PC-3 (cell line): ENCODE data around the gene LEKR1. TPM values are rescaled to one million over a fixed set of nuclear protein-coding genes. Genes with fewer than 3 reads are reported as not detected.

Experiments used
- ATAC-seq: fragments of 200-7000 bp; cut with Tn5 transposase; 2 replicates; pipeline ENCODE4 v1.9.1; 2020; ENCODE audit warnings: mild to moderate bottlenecking, moderate library complexity
- BruUV-seq: library from RNA; stranded (reverse); fragments of 400-500 nt; replicated peaks from 2 replicates; lab custom pipeline; 2021; lab: Mats Ljungman, UMichigan
- CTCF ChIA-PET: fragments of 300-600 bp; sonication (Branson Sonifier 250); formaldehyde crosslinking; loops from one replicate; lab custom pipeline; 2022; ENCODE audit warnings: antibody characterized with exemption; lab: Charles Lee
- POLR2A ChIA-PET: fragments of 300-600 bp; sonication (Branson Sonifier 250); formaldehyde crosslinking; loops from one replicate; lab custom pipeline; 2022; ENCODE audit warnings: antibody characterized with exemption; ENCODE audit not compliant: unreplicated experiment; lab: Charles Lee
- DNase-seq: peaks from one replicate; pipeline ENCODE4 v3.0.0-alpha.2; 2015
- H2AFZ ChIP-seq: fragments of 300-600 bp; sonication (generic); 2 replicates; pipeline ENCODE4 v1.6.0; 2016; ENCODE audit warnings: antibody characterized with exemption, low read length
- H3F3A ChIP-seq: fragments of 300-600 bp; sonication (generic); one replicate; pipeline ENCODE4 v1.6.0; 2017; ENCODE audit warnings: antibody characterized with exemption, low read length, control low read depth, mild to moderate bottlenecking; ENCODE audit not compliant: unreplicated experiment
- H3K27ac ChIP-seq: fragments of 300-600 bp; sonication (generic); 2 replicates; pipeline ENCODE4 v1.5.1; 2016; ENCODE audit warnings: mild to moderate bottlenecking, low read length
- H3K27me3 ChIP-seq: fragments of 300-600 bp; sonication (generic); 2 replicates; pipeline ENCODE4 v1.6.1; 2016; ENCODE audit warnings: low read length, mixed read lengths
- H3K36me3 ChIP-seq: fragments of 300-600 bp; sonication (generic); 2 replicates; pipeline ENCODE4 v1.6.1; 2016; ENCODE audit warnings: low read depth, mixed run types, low read length, mixed read lengths
- H3K4me1 ChIP-seq: fragments of 300-600 bp; sonication (generic); 2 replicates; pipeline ENCODE4 v1.5.1; 2016; ENCODE audit warnings: low read length; ENCODE audit not compliant: insufficient read depth
- H3K4me2 ChIP-seq: fragments of 300-600 bp; sonication (generic); 2 replicates; pipeline ENCODE4 v1.6.0; 2016; ENCODE audit warnings: low read length
- H3K4me3 ChIP-seq: fragments of 300-600 bp; sonication (generic); 2 replicates; pipeline ENCODE4 v1.5.1; 2016; ENCODE audit warnings: mild to moderate bottlenecking, low read length, mixed read lengths
- H3K79me2 ChIP-seq: fragments of 300-600 bp; sonication (generic); 2 replicates; pipeline ENCODE4 v1.6.1; 2017; ENCODE audit warnings: low read length, mixed read lengths
- H3K9ac ChIP-seq: fragments of 300-600 bp; sonication (generic); 2 replicates; pipeline ENCODE4 v1.6.0; 2016; ENCODE audit warnings: mild to moderate bottlenecking, low read length
- H3K9me2 ChIP-seq: fragments of 300-600 bp; sonication (generic); replicated peaks from 2 replicates; pipeline ENCODE4 v1.6.1; 2016; ENCODE audit warnings: mixed run types, low read length, mixed read lengths
- H3K9me3 ChIP-seq: fragments of 300-600 bp; sonication (generic); 2 replicates; pipeline ENCODE4 v1.6.1; 2016; ENCODE audit warnings: low read length, mixed read lengths
- H4K20me1 ChIP-seq: fragments of 300-600 bp; sonication (generic); 2 replicates; pipeline ENCODE4 v1.6.1; 2016; ENCODE audit warnings: low read length, mixed read lengths
- CTCF ChIP-seq: fragments of 300-600 bp; sonication (generic); conservative IDR thresholded peaks from 2 replicates; pipeline ENCODE4 v1.5.1; 2017; ENCODE audit warnings: antibody characterized with exemption, low read depth, mild to moderate bottlenecking, low read length
- EZH2 ChIP-seq: fragments of 300-600 bp; sonication (generic); IDR thresholded peaks from one replicate; pipeline ENCODE4 v1.6.1; 2017; ENCODE audit warnings: antibody characterized with exemption, mild to moderate bottlenecking, low read length; ENCODE audit not compliant: unreplicated experiment
- EZH2phosphoT487 ChIP-seq: fragments of 300-600 bp; sonication (generic); IDR thresholded peaks from 2 replicates; pipeline ENCODE4 v1.6.1; 2018; ENCODE audit warnings: mild to moderate bottlenecking, antibody characterized with exemption, low read length, borderline replicate concordance
- intact Hi-C: fragments of 100-400 bp; cut with micrococcal nuclease; formaldehyde crosslinking; loops from 2 replicates; pipeline ENCODE4 v1.9.0; 2023
- total RNA-seq: library from RNA; depleted of rRNA; stranded (reverse); fragments of >200 nt; gene quantifications from 2 replicates; pipeline ENCODE4 v1.2.3, GENCODE V29; 2014

Gene LEKR1
- total RNA-seq, 1 experiment from 2014 or later = 0.15 TPM

- Histone ChIP-seq H3K36me3 (no peaks in the 10 kb centered on the region), H2AFZ (peak overlapping the region; percentile 76), H4K20me1 (no peaks in the 10 kb centered on the region), H3K27ac (peak overlapping the region; percentile 98), H3K79me2 (no peaks in the 10 kb centered on the region), H3K4me1 (peaks cover 46% of the 10 kb centered on the region), H3F3A (no peaks in the 10 kb centered on the region), H3K4me3 (peak overlapping the region; percentile 70; the same call in 1 of the 2 replicates), H3K9ac (peak overlapping the region; percentile 94), H3K9me2 (no peaks in the 10 kb centered on the region), H3K9me3 (no peaks in the 10 kb centered on the region), H3K27me3 (no peaks in the 10 kb centered on the region), H3K4me2 (peak overlapping the region; percentile 92)
- ATAC-seq (no peak), DNase-seq (peak; percentile 26)
- TF ChIP-seq CTCF (no peak), EZH2 (no peak), EZH2phosphoT487 (no peak)
- CTCF ChIA-PET = interaction anchor here (0.6 to 2.5 kb wide), 5 partner anchors 36 to 554 kb away, joined by 3 to 16 read pairs (median 7); no protein-coding TSS in a partner anchor
- POLR2A ChIA-PET = interaction anchor here (0.6 to 2.1 kb wide), 23 partner anchors 10 to 554 kb away, joined by 3 to 23 read pairs (median 4); partner anchors contain the start of genes CCNL1 and TIPARP
- no TSS peak for BruUV-seq
- intact Hi-C loops = loop anchor here (2.0 kb wide), 1 partner anchor 641 kb away; no protein-coding TSS in a partner anchor
Measured at GRCh38 chr3:157089455-157090221, 263.5 kb downstream of the LEKR1 start.

GRCh38 chr3:157091083-157091833 lies 265.1 kb downstream of the LEKR1 start:
- BruUV-seq = no TSS peak

More at GRCh38 chr3:157091083-157091833, 265.1 kb downstream of the LEKR1 start:
- Histone ChIP-seq H4K20me1 (no peaks in the 10 kb centered on the region), H3K79me2 (no peaks in the 10 kb centered on the region), H3K4me2 (no peak overlapping the region), H3K4me3 (no peak overlapping the region), H3K27me3 (no peaks in the 10 kb centered on the region), H3K27ac (no peak overlapping the region), H3K9me2 (no peaks in the 10 kb centered on the region), H3K9me3 (no peaks in the 10 kb centered on the region), H3K9ac (no peak overlapping the region), H2AFZ (no peak overlapping the region), H3K36me3 (no peaks in the 10 kb centered on the region), H3K4me1 (peaks cover 46% of the 10 kb centered on the region), H3F3A (no peaks in the 10 kb centered on the region)
- no peak for ATAC-seq
- POLR2A ChIA-PET = interaction anchor here (0.6 kb wide), 1 partner anchor 23 kb away, joined by 4 read pairs; no protein-coding TSS in a partner anchor
- CTCF ChIA-PET = no interaction called here
- DNase-seq = no peak
- intact Hi-C loops = no loop called here
- no peak for TF ChIP-seq EZH2
- TF ChIP-seq CTCF = no peak
- no peak for TF ChIP-seq EZH2phosphoT487
